Hematopoietic multipotent progenitor cell treated with erythropoietin and hydrocortisone succinate and interleukin-3 and kit ligand, for 15 days (in vitro differentiated cells): ENCODE results near the gene HIVEP1.

Experiments used
- DNase-seq: peaks from one replicate; pipeline ENCODE4 v3.0.0-alpha.2; 2015; ENCODE audit warnings: low spot score

HIVEP1 gene

GRCh38 chr6:12190252-12190651, 178.1 kb downstream of the HIVEP1 start:
- DNase-seq: no peak

- no peak for DNase-seq
Observed at GRCh38 chr6:12196326-12196936, 184.3 kb downstream of the HIVEP1 start.

GRCh38 chr6:12198851-12199250, 186.7 kb downstream of the HIVEP1 start:
- DNase-seq: no peak

GRCh38 chr6:12200015-12200564, 188.0 kb downstream of the HIVEP1 start:
- no peak for DNase-seq

GRCh38 chr6:12200761-12201160, 188.6 kb downstream of the HIVEP1 start:
- no peak for DNase-seq

GRCh38 chr6:12203001-12203400, 190.9 kb downstream of the HIVEP1 start:
- DNase-seq: no peak

GRCh38 chr6:12208190-12208589, 196.1 kb downstream of the HIVEP1 start:
- no peak for DNase-seq

- DNase-seq: no peak
Observed at GRCh38 chr6:12208673-12209072, 196.6 kb downstream of the HIVEP1 start.
